ENCODE data around the gene CD22. TPM values are rescaled to one million over a fixed set of nuclear protein-coding genes. Genes with fewer than 3 reads are reported as not detected.

The CD22 gene
- polyA plus RNA-seq, 6 donors from 2014 or later = 364 to 971 (median 552) TPM

- ATAC-seq (ENCODE audit: low read depth in 2 of 2) = no peak
- H3K9me3 Mint-ChIP-seq = peaks cover 0 to 4% (median 0%) of the 10 kb centered on the region in 7 donors
- DNase-seq = no peak
- H3K27ac Mint-ChIP-seq = peak overlapping the region in 5 of 6 donors; percentile 52 to 99 (median 90)
- H3K27me3 Mint-ChIP-seq = no peaks in the 10 kb centered on the region
- H3K4me1 Mint-ChIP-seq = peaks cover 49 to 86% (median 71%) of the 10 kb centered on the region in 3 donors
- peaks cover 30 to 33% of the 10 kb centered on the region in 2 donors for H3K36me3 Mint-ChIP-seq
- peak overlapping the region in 5 of 8 donors; percentile 39 to 74 (median 49) for H3K4me3 Mint-ChIP-seq
These were observed 13.4 kb downstream of the CD22 start for GRCh38 chr19:35342430-35342829.

- peaks cover 0 to 4% (median 0%) of the 10 kb centered on the region in 7 donors for H3K9me3 Mint-ChIP-seq
- H3K36me3 Mint-ChIP-seq = peaks cover 27 to 29% of the 10 kb centered on the region in 2 donors
- H3K4me3 Mint-ChIP-seq = peak overlapping the region in 6 of 8 donors; percentile 12 to 80 (median 48)
- H3K27ac Mint-ChIP-seq = peak overlapping the region in 4 of 6 donors; percentile 74 to 99 (median 94)
- peaks cover 55 to 99% (median 83%) of the 10 kb centered on the region in 3 donors for H3K4me1 Mint-ChIP-seq
- no peak for ATAC-seq (ENCODE audit: low read depth in 2 of 2)
- H3K27me3 Mint-ChIP-seq = no peaks in the 10 kb centered on the region
- DNase-seq = no peak
These were observed 15.6 kb downstream of the CD22 start for GRCh38 chr19:35344511-35345031.

DNA sequence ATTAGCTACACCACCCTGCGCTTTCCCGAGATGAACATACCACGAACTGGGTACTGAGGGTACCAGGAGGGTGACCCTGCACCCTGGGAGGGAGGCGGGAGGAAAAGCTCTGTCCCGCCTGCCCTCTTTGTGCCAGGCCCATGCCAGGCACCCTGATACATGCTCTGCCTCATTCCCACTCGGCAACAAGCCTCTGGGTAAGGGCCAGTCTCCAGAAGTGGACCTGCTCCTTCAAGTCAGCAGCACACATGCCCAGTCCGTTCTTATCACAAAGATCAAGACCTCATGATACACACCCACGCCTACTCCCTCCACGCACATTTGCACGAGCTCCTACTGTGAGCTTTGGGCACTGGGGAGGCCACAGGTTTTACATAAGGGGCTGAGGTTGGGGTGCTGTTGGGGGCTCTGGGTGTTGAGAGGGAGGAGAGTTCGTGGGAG lies 16.7 kb downstream of the CD22 start:
- ATAC-seq (ENCODE audit: low read depth in 2 of 2) (no peak), DNase-seq (no peak)
- peaks cover 27% of the 10 kb centered on the region in 2 donors for H3K36me3 Mint-ChIP-seq
- H3K27me3 Mint-ChIP-seq = no peaks in the 10 kb centered on the region
- H3K4me3 Mint-ChIP-seq = peak overlapping the region; percentile 47 to 91 (median 82)
- peak overlapping the region; percentile 99 to 100 (median 99) for H3K27ac Mint-ChIP-seq
- H3K9me3 Mint-ChIP-seq = peaks cover 0 to 4% (median 0%) of the 10 kb centered on the region in 7 donors
- peaks cover 58 to 97% (median 94%) of the 10 kb centered on the region in 3 donors for H3K4me1 Mint-ChIP-seq

DNA sequence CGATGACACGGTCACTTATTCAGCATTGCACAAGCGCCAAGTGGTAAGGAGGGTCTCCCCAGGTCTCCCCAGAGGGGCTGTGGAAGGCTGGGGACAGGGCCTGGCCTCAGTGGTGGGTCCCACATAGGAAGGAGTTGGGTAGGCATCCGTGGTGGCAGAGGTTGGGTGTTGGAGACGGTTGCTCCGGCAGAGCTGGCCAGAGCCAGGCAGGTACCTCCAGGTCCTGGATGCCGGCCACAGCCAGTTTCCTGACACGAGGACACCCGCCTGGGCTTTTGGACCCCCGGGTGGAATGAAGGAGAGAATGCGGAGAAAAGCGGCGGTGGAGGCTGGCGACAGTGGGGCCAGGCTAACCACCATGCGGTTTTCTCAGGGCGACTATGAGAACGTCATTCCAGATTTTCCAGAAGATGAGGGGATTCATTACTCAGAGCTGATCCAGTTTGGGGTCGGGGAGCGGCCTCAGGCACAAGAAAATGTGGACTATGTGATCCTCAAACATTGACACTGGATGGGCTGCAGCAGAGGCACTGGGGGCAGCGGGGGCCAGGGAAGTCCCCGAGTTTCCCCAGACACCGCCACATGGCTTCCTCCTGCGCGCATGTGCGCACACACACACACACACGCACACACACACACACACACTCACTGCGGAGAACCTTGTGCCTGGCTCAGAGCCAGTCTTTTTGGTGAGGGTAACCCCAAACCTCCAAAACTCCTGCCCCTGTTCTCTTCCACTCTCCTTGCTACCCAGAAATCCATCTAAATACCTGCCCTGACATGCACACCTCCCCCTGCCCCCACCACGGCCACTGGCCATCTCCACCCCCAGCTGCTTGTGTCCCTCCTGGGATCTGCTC lies 17.4 kb downstream of the CD22 start:
- ATAC-seq (ENCODE audit: low read depth in 2 of 2) = peak; percentile 52
- H3K4me3 Mint-ChIP-seq = peak overlapping the region; percentile 70 to 91 (median 84)
- H3K4me1 Mint-ChIP-seq = peaks cover 59 to 100% (median 96%) of the 10 kb centered on the region in 3 donors
- peaks cover 0 to 4% (median 0%) of the 10 kb centered on the region in 7 donors for H3K9me3 Mint-ChIP-seq
- peak; percentile 80 for DNase-seq
- H3K27me3 Mint-ChIP-seq = no peaks in the 10 kb centered on the region
- peak overlapping the region; percentile 99 to 100 (median 99) for H3K27ac Mint-ChIP-seq
- H3K36me3 Mint-ChIP-seq = peaks cover 22 to 27% of the 10 kb centered on the region in 2 donors

- peaks cover 13 to 21% of the 10 kb centered on the region in 2 donors for H3K36me3 Mint-ChIP-seq
- H3K27me3 Mint-ChIP-seq = no peaks in the 10 kb centered on the region
- DNase-seq (peak; percentile 87), ATAC-seq (ENCODE audit: low read depth in 2 of 2) (peak; percentile 78 to 80)
- H3K27ac Mint-ChIP-seq = peak within 1 kb of the TSS; percentile 99 to 100 (median 99)
- H3K4me1 Mint-ChIP-seq = peaks cover 52 to 93% (median 87%) of the 10 kb centered on the region in 3 donors
- peaks cover 0 to 4% (median 0%) of the 10 kb centered on the region in 7 donors for H3K9me3 Mint-ChIP-seq
- H3K4me3 Mint-ChIP-seq = peak within 1 kb of the TSS; percentile 70 to 91 (median 84)
These were observed 18.4 kb downstream of the CD22 start, which contains the start of gene FFAR1 for GRCh38 chr19:35347171-35347929. Gene FFAR1, plus strand, starts transcription at chr19:35347902. Its CDS starts 3,650 bp downstream, at chr19:35351552.

DNA sequence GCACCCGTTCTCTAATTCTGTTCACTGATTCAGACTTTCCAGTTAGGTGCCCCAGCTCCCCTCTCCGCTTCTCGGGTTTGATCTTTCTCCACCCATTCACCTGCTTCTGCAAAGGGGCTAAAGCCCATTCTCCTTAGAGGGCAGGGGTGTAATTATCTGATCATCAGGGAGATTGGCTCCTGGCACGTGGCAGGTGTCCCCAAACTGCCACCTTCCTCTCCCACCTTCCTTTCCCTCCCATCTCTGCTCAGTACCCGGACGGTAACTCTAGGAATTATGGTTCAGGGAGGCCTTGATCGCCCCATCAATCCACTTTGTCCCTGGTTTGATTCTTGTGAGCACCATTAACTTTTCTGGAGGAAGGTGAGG lies 18.9 kb downstream of the CD22 start:
- no peak for DNase-seq
- peak overlapping the region; percentile 99 to 100 (median 99) for H3K27ac Mint-ChIP-seq
- peaks cover 7 to 19% of the 10 kb centered on the region in 2 donors for H3K36me3 Mint-ChIP-seq
- H3K9me3 Mint-ChIP-seq = peaks cover 0 to 4% (median 0%) of the 10 kb centered on the region in 7 donors
- H3K4me1 Mint-ChIP-seq = peaks cover 53 to 93% (median 86%) of the 10 kb centered on the region in 3 donors
- peak overlapping the region; percentile 70 to 91 (median 84) for H3K4me3 Mint-ChIP-seq
- no peaks in the 10 kb centered on the region for H3K27me3 Mint-ChIP-seq
- ATAC-seq (ENCODE audit: low read depth in 2 of 2) = no peak

DNA sequence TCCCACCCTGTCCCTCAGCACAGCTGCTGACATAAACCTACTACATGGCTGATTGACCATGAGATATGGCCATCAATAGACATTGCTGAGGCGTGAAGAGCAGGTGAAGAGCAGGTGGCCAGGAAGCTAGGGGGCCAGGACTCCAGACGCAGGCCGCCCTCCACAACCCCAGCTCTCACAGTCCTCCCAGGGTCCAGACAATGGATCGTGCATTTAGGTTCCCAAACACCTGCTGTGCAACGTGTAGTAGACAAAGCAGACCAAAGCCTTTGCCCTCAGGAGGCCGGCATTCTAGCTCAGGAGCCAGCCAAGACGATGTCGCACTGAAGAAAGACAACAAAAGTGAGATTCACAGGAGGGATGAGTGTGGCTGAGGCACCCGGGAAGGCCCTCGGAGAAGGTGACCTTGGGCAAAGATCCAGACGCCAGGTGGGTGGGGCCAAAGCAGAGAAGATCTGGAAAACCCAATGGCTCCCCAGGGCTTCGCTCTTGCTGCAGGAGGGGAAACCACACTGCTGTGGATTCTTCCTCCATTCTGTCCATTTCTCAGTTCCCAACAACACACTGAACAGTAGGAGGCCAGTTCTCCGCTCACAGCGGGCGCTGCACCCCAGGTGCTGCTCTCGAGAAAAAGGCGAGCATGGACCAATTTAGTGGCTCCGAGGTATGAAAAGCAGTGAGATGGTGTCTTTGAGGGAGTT lies 20.1 kb downstream of the CD22 start:
- ATAC-seq (ENCODE audit: low read depth in 2 of 2) (peak in 1 of 2 donors; percentile 5), DNase-seq (no peak)
- Mint-ChIP-seq H3K4me1 (peaks cover 48 to 83% (median 76%) of the 10 kb centered on the region in 3 donors), H3K4me3 (peak overlapping the region in 5 of 8 donors; percentile 32 to 82 (median 70)), H3K9me3 (peaks cover 0 to 4% (median 0%) of the 10 kb centered on the region in 7 donors), H3K27me3 (no peaks in the 10 kb centered on the region), H3K36me3 (peaks cover 0 to 12% of the 10 kb centered on the region in 2 donors), H3K27ac (peak overlapping the region; percentile 63 to 99 (median 86))

GRCh38 chr19:35349614-35350521 lies 20.9 kb downstream of the CD22 start:
- ATAC-seq (ENCODE audit: low read depth in 2 of 2) = no peak
- peaks cover 48 to 75% (median 68%) of the 10 kb centered on the region in 3 donors for H3K4me1 Mint-ChIP-seq
- H3K4me3 Mint-ChIP-seq = peak overlapping the region in 5 of 8 donors; percentile 4 to 82 (median 70)
- peaks cover 0 to 12% of the 10 kb centered on the region in 2 donors for H3K36me3 Mint-ChIP-seq
- H3K27ac Mint-ChIP-seq = peak overlapping the region; percentile 41 to 99 (median 89)
- H3K9me3 Mint-ChIP-seq = peaks cover 0 to 4% (median 0%) of the 10 kb centered on the region in 7 donors
- H3K27me3 Mint-ChIP-seq = no peaks in the 10 kb centered on the region
- no peak for DNase-seq

- H3K4me3 Mint-ChIP-seq = peak overlapping the region in 3 of 8 donors; percentile 13 to 72 (median 47)
- H3K36me3 Mint-ChIP-seq = peaks cover 0 to 12% of the 10 kb centered on the region in 2 donors
- H3K27me3 Mint-ChIP-seq = no peaks in the 10 kb centered on the region
- DNase-seq (no peak), ATAC-seq (ENCODE audit: low read depth in 2 of 2) (no peak)
- peaks cover 47 to 68% (median 61%) of the 10 kb centered on the region in 3 donors for H3K4me1 Mint-ChIP-seq
- peak overlapping the region in 4 of 6 donors; percentile 10 to 99 (median 84) for H3K27ac Mint-ChIP-seq
- peaks cover 0 to 4% (median 0%) of the 10 kb centered on the region in 7 donors for H3K9me3 Mint-ChIP-seq
These were observed 21.6 kb downstream of the CD22 start for GRCh38 chr19:35350591-35350990.

- DNase-seq (no peak), ATAC-seq (ENCODE audit: low read depth in 2 of 2) (no peak)
- Mint-ChIP-seq H3K4me3 (peak overlapping the region in 1 of 8 donors; percentile 66), H3K36me3 (peaks cover 0 to 2% of the 10 kb centered on the region in 2 donors), H3K4me1 (peaks cover 37 to 62% (median 55%) of the 10 kb centered on the region in 3 donors), H3K27me3 (no peaks in the 10 kb centered on the region), H3K9me3 (peaks cover 0 to 2% (median 0%) of the 10 kb centered on the region in 7 donors), H3K27ac (peak overlapping the region in 3 of 6 donors; percentile 49 to 99 (median 79))
These were observed 22.6 kb downstream of the CD22 start for GRCh38 chr19:35351411-35352176.

- H3K9me3 Mint-ChIP-seq = no peaks in the 10 kb centered on the region
- H3K4me3 Mint-ChIP-seq = no peak overlapping the region
- no peaks in the 10 kb centered on the region for H3K36me3 Mint-ChIP-seq
- DNase-seq (no peak), ATAC-seq (ENCODE audit: low read depth in 2 of 2) (no peak)
- peak overlapping the region in 2 of 6 donors; percentile 74 to 79 for H3K27ac Mint-ChIP-seq
- H3K27me3 Mint-ChIP-seq = no peaks in the 10 kb centered on the region
- H3K4me1 Mint-ChIP-seq = peaks cover 32 to 57% (median 50%) of the 10 kb centered on the region in 3 donors
These were observed 23.1 kb downstream of the CD22 start for GRCh38 chr19:35352177-35352447.
